T follicular helper cell (primary cell): ENCODE results near the gene CD9.
"Not testable (repeated sequence)": the region's sequence is repeated elsewhere in the genome, so short reads cannot be mapped to it uniquely, and the experiment has no call there.

Experiments used
- DNase-seq: peaks from one replicate; pipeline ENCODE4 v3.0.0-alpha.2; 2020; ENCODE audit warnings: low read depth

CD9 gene

GRCh38 chr12:6199531-6200255 lies 507 bp upstream of the CD9 start:
- DNase-seq = no peak

- DNase-seq = no peak
Measured at GRCh38 chr12:6201213-6201608, 1.0 kb downstream of the CD9 start.

- no peak for DNase-seq
Measured at GRCh38 chr12:6201826-6202225, 1.6 kb downstream of the CD9 start.

GRCh38 chr12:6202304-6202703 lies 2.1 kb downstream of the CD9 start:
- no peak for DNase-seq

GRCh38 chr12:6202846-6203245 lies 2.6 kb downstream of the CD9 start:
- no peak for DNase-seq

- no peak for DNase-seq
Measured at GRCh38 chr12:6203601-6204000, 3.4 kb downstream of the CD9 start.

- DNase-seq = no peak
Measured at GRCh38 chr12:6204533-6205143, 4.4 kb downstream of the CD9 start.

- DNase-seq = no peak
Measured at GRCh38 chr12:6205144-6205539, 4.9 kb downstream of the CD9 start.

GRCh38 chr12:6205761-6206160 lies 5.6 kb downstream of the CD9 start:
- DNase-seq = no peak

- DNase-seq = no peak
Measured at GRCh38 chr12:6206327-6206726, 6.1 kb downstream of the CD9 start.

GRCh38 chr12:6207259-6207925 lies 7.2 kb downstream of the CD9 start:
- DNase-seq = no peak

GRCh38 chr12:6208130-6208529 lies 7.9 kb downstream of the CD9 start:
- DNase-seq = no peak

- not testable (repeated sequence) for DNase-seq
Measured at GRCh38 chr12:6209428-6209827, 9.2 kb downstream of the CD9 start.

GRCh38 chr12:6211421-6211869 lies 11.2 kb downstream of the CD9 start:
- no peak for DNase-seq

GRCh38 chr12:6212086-6212485 lies 11.9 kb downstream of the CD9 start:
- no peak for DNase-seq

- no peak for DNase-seq
Measured at GRCh38 chr12:6213969-6214368, 13.8 kb downstream of the CD9 start.

GRCh38 chr12:6214633-6215032 lies 14.4 kb downstream of the CD9 start:
- DNase-seq = no peak

- no peak for DNase-seq
Measured at GRCh38 chr12:6215120-6215807, 15.1 kb downstream of the CD9 start.

- no peak for DNase-seq
Measured at GRCh38 chr12:6215932-6216494, 15.8 kb downstream of the CD9 start.

GRCh38 chr12:6216581-6216980 lies 16.4 kb downstream of the CD9 start:
- no peak for DNase-seq

GRCh38 chr12:6218347-6218925 lies 18.2 kb downstream of the CD9 start:
- DNase-seq = no peak

GRCh38 chr12:6219980-6220379 lies 19.8 kb downstream of the CD9 start:
- DNase-seq = no peak
